HepG2 (cell line): ENCODE results near the gene GRP.
"Not testable (repeated sequence)": the region's sequence is repeated elsewhere in the genome, so short reads cannot be mapped to it uniquely, and the experiment has no call there.

Source experiments
- ATF2 ChIP-seq: sonication (generic); formaldehyde crosslinking; IDR thresholded peaks from 2 replicates; pipeline ENCODE4 v1.4.0; 2020; ENCODE audit warnings: missing genetic modification reagents
- EZH2 ChIP-seq: conservative IDR thresholded peaks from 2 replicates; pipeline ENCODE4 v1.6.1; 2012; ENCODE audit warnings: mild to moderate bottlenecking, low read depth, low read length, moderate library complexity
- HCFC1 ChIP-seq: fragments of 150-350 bp; IDR thresholded peaks from 2 replicates; pipeline ENCODE4 v1.6.1; 2014; ENCODE audit warnings: low read depth, low read length
- POLR2A ChIP-seq, 2 experiments: IDR thresholded peaks; 2 replicates each; pipeline ENCODE4 v1.6.1; 2011; ENCODE audit warnings: low read depth in 2 of 2, low read length in 2 of 2, mild to moderate bottlenecking in 1 of 2, moderate library complexity in 1 of 2; ENCODE audit not compliant: insufficient read depth in 1 of 2
- SMC3 ChIP-seq: IDR thresholded peaks from 2 replicates; pipeline ENCODE4 v1.6.1; 2011; ENCODE audit warnings: low read length, improper control_type of control experiment
- ZFP90 ChIP-seq: sonication (generic); formaldehyde crosslinking; IDR thresholded peaks from 2 replicates; pipeline ENCODE4 v1.8.0; 2022; ENCODE audit warnings: missing genetic modification reagents, mild to moderate bottlenecking, inconsistent platforms, borderline replicate concordance
- ZNF317 ChIP-seq: sonication (generic); formaldehyde crosslinking; IDR thresholded peaks from 2 replicates; pipeline ENCODE4 v1.5.0; 2020; ENCODE audit warnings: mild to moderate bottlenecking, missing genetic modification reagents
- TF ChIP-seq, protein P1 (sequence below): sonication (generic); formaldehyde crosslinking; IDR thresholded peaks from 2 replicates; pipeline ENCODE4 v1.5.0; 2020; ENCODE audit warnings: mild to moderate bottlenecking, missing genetic modification reagents, moderate library complexity

GRCh38 chr18:59261842-59262241 is 41.9 kb downstream of the GRP start:
- not testable (repeated sequence) for TF ChIP-seq SMC3; HCFC1; EZH2; ZFP90; ATF2 (CRISPR knock-in tag); POLR2A (IDR thresholded peaks at IDR 0.05; ENCODE audit: insufficient read depth in 1 of 2, low read depth in 2 of 2, low read length in 2 of 2); ZNF317
- TF ChIP-seq, protein P1, sequence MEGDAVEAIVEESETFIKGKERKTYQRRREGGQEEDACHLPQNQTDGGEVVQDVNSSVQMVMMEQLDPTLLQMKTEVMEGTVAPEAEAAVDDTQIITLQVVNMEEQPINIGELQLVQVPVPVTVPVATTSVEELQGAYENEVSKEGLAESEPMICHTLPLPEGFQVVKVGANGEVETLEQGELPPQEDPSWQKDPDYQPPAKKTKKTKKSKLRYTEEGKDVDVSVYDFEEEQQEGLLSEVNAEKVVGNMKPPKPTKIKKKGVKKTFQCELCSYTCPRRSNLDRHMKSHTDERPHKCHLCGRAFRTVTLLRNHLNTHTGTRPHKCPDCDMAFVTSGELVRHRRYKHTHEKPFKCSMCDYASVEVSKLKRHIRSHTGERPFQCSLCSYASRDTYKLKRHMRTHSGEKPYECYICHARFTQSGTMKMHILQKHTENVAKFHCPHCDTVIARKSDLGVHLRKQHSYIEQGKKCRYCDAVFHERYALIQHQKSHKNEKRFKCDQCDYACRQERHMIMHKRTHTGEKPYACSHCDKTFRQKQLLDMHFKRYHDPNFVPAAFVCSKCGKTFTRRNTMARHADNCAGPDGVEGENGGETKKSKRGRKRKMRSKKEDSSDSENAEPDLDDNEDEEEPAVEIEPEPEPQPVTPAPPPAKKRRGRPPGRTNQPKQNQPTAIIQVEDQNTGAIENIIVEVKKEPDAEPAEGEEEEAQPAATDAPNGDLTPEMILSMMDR (CRISPR knock-in tag), result not testable (repeated sequence)
